IMR-90 (cell line): Measurements from ENCODE around the gene GRAMD2B.

Source experiments
- MAFK ChIP-seq: IDR thresholded peaks from 2 replicates; pipeline ENCODE4 v1.6.1; 2012; ENCODE audit warnings: low read depth, low read length, improper control_type of control experiment
- POLR2A ChIP-seq: IDR thresholded peaks from 2 replicates; pipeline ENCODE4 v1.6.1; 2012; ENCODE audit warnings: mild to moderate bottlenecking, low read depth, low read length
- TF ChIP-seq, protein P1 (sequence below): conservative IDR thresholded peaks from 2 replicates; pipeline ENCODE4 v1.5.1; 2012; ENCODE audit warnings: mild to moderate bottlenecking, low read depth, low read length, improper control_type of control experiment

GRCh38 chr5:126435714-126436113, 12.5 kb downstream of the GRAMD2B start:
- TF ChIP-seq, protein P1, sequence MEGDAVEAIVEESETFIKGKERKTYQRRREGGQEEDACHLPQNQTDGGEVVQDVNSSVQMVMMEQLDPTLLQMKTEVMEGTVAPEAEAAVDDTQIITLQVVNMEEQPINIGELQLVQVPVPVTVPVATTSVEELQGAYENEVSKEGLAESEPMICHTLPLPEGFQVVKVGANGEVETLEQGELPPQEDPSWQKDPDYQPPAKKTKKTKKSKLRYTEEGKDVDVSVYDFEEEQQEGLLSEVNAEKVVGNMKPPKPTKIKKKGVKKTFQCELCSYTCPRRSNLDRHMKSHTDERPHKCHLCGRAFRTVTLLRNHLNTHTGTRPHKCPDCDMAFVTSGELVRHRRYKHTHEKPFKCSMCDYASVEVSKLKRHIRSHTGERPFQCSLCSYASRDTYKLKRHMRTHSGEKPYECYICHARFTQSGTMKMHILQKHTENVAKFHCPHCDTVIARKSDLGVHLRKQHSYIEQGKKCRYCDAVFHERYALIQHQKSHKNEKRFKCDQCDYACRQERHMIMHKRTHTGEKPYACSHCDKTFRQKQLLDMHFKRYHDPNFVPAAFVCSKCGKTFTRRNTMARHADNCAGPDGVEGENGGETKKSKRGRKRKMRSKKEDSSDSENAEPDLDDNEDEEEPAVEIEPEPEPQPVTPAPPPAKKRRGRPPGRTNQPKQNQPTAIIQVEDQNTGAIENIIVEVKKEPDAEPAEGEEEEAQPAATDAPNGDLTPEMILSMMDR, result no peak
- TF ChIP-seq POLR2A (no peak), MAFK (no peak)
